Measurements from ENCODE around the gene KLHL18. TPM values are rescaled to one million over a fixed set of nuclear protein-coding genes. Genes with fewer than 3 reads are reported as not detected.

The KLHL18 gene
- total and polyA plus RNA-seq, 12 donors: 10.6 to 62.1 (median 28.3) TPM

- intact Hi-C loops (cut with DNase I): no loop called here
- Histone ChIP-seq H3K36me3 (replicated peaks in 1 of 2) (peaks cover 0 to 55% of the 10 kb centered on the region in 2 donors), H3K4me1 (replicated peaks in 1 of 2) (no peaks in the 10 kb centered on the region), H3K27me3 (no peaks in the 10 kb centered on the region), H3K4me3 (no peak overlapping the region), H3K27ac (no peak overlapping the region), H3K9me3 (replicated peaks in 1 of 3) (no peaks in the 10 kb centered on the region)
- no peak for TF ChIP-seq CTCF (IDR thresholded peaks at IDR 0.05)
- TF ChIP-seq POLR2A (IDR thresholded peaks at IDR 0.05): no peak
- no peak for DNase-seq
Observed at GRCh38 chr3:47342812-47343211, 60.1 kb downstream of the KLHL18 start.

GRCh38 chr3:47343471-47343971, 60.8 kb downstream of the KLHL18 start:
- no peak overlapping the region for H3K4me3 ChIP-seq
- no peak overlapping the region for H3K27ac ChIP-seq
- WGBS, 4 donors: 95 to 100% (median 98%) methylated on average over 8 to 17 of the region's 17 CpGs
- DNase-seq: no peak
- H3K27me3 ChIP-seq: no peaks in the 10 kb centered on the region
- peaks cover 0 to 48% of the 10 kb centered on the region in 2 donors for H3K36me3 ChIP-seq (replicated peaks in 1 of 2)
- TF ChIP-seq POLR2A (IDR thresholded peaks at IDR 0.05): no peak
- H3K9me3 ChIP-seq (replicated peaks in 1 of 3): no peaks in the 10 kb centered on the region
- intact Hi-C loops (cut with DNase I): no loop called here
- H3K4me1 ChIP-seq (replicated peaks in 1 of 2): no peaks in the 10 kb centered on the region

GRCh38 chr3:47344971-47345370, 62.2 kb downstream of the KLHL18 start:
- Histone ChIP-seq H3K4me3 (no peak overlapping the region), H3K27me3 (no peaks in the 10 kb centered on the region), H3K9me3 (replicated peaks in 1 of 3) (no peaks in the 10 kb centered on the region), H3K4me1 (replicated peaks in 1 of 2) (no peaks in the 10 kb centered on the region), H3K36me3 (replicated peaks in 1 of 2) (peaks cover 0 to 38% of the 10 kb centered on the region in 2 donors), H3K27ac (no peak overlapping the region)
- no peak for DNase-seq
- TF ChIP-seq CTCF (IDR thresholded peaks at IDR 0.05): no peak
- TF ChIP-seq POLR2A (IDR thresholded peaks at IDR 0.05): no peak
- intact Hi-C loops (cut with DNase I): no loop called here
- 73 to 83% (median 79%) methylated on average over 3 to 6 of the region's 6 CpGs for WGBS, 4 donors

GRCh38 chr3:47347217-47347801, 64.6 kb downstream of the KLHL18 start:
- Histone ChIP-seq H3K27ac (no peak overlapping the region), H3K4me3 (no peak overlapping the region), H3K36me3 (replicated peaks in 1 of 2) (peaks cover 0 to 30% of the 10 kb centered on the region in 2 donors), H3K9me3 (replicated peaks in 1 of 3) (no peaks in the 10 kb centered on the region), H3K4me1 (replicated peaks in 1 of 2) (no peaks in the 10 kb centered on the region), H3K27me3 (no peaks in the 10 kb centered on the region)
- WGBS, 4 donors: 63 to 77% (median 72%) methylated on average over 4 of the region's 4 CpGs
- intact Hi-C loops (cut with DNase I): no loop called here
- no peak for DNase-seq
- TF ChIP-seq POLR2A (IDR thresholded peaks at IDR 0.05): no peak
- TF ChIP-seq CTCF (IDR thresholded peaks at IDR 0.05): no peak

Measured in adrenal gland (tissue), 12 donors.